DOHH2 (cell line): ENCODE measurements around the gene IQSEC1.

Experiments used
- CTCF ChIP-seq: fragments of 200-600 bp; sonication (generic); IDR thresholded peaks from one replicate; pipeline ENCODE4 v1.5.1; 2014; ENCODE audit warnings: antibody characterized with exemption, mild to moderate bottlenecking, low read depth, low read length; ENCODE audit not compliant: poor library complexity, severe bottlenecking
- EZH2phosphoT487 ChIP-seq: fragments of 200-600 bp; sonication (generic); IDR thresholded peaks from 2 replicates; pipeline ENCODE4 v1.6.1; 2017; ENCODE audit warnings: borderline replicate concordance, mild to moderate bottlenecking, antibody characterized with exemption, low read length, moderate library complexity, mixed read lengths

- no peak for TF ChIP-seq CTCF
- no peak for TF ChIP-seq EZH2phosphoT487
Measured at GRCh38 chr3:12970684-12971083, 102.5 kb downstream of the IQSEC1 start.
